Trophoblast cell (in vitro differentiated cells and primary cell): ENCODE results near the gene OR2A1.
"Not testable (repeated sequence)": the region's sequence is repeated elsewhere in the genome, so short reads cannot be mapped to it uniquely, and the experiment has no call there.

Experiments
- DNase-seq, 2 donors: peaks; one replicate each; pipeline ENCODE4 v3.0.0-alpha.2; 2016
- H2AFZ ChIP-seq: 2 replicates; pipeline ENCODE4 v1.6.1; 2013; ENCODE audit warnings: low read length, moderate library complexity, mild to moderate bottlenecking; ENCODE audit not compliant: insufficient read depth, poor library complexity
- H2AK5ac ChIP-seq: 2 replicates; pipeline ENCODE4 v1.6.1; 2013; ENCODE audit warnings: mild to moderate bottlenecking, low read length
- H2BK120ac ChIP-seq: 2 replicates; pipeline ENCODE4 v1.6.1; 2013; ENCODE audit warnings: low read length, mild to moderate bottlenecking, moderate library complexity; ENCODE audit not compliant: insufficient read depth, poor library complexity
- H2BK12ac ChIP-seq: 2 replicates; pipeline ENCODE4 v1.6.1; 2013; ENCODE audit warnings: mild to moderate bottlenecking, low read length, moderate library complexity
- H2BK5ac ChIP-seq: 2 replicates; pipeline ENCODE4 v1.6.1; 2013; ENCODE audit warnings: low read length, low read depth, moderate library complexity, mild to moderate bottlenecking; ENCODE audit not compliant: poor library complexity
- H3K14ac ChIP-seq: 2 replicates; pipeline ENCODE4 v1.6.1; 2013; ENCODE audit warnings: mild to moderate bottlenecking, low read length
- H3K18ac ChIP-seq: 2 replicates; pipeline ENCODE4 v1.6.1; 2013; ENCODE audit warnings: mild to moderate bottlenecking, low read length
- H3K23ac ChIP-seq: 2 replicates; pipeline ENCODE4 v1.6.1; 2013; ENCODE audit warnings: low read length
- H3K27ac ChIP-seq: 2 replicates; pipeline ENCODE4 v1.5.1; 2013; ENCODE audit warnings: low read depth, mild to moderate bottlenecking, inconsistent platforms, low read length, moderate library complexity
- H3K27me3 ChIP-seq: 2 replicates; pipeline ENCODE4 v1.6.1; 2013; ENCODE audit warnings: inconsistent platforms, mild to moderate bottlenecking, low read length, moderate library complexity; ENCODE audit not compliant: insufficient read depth
- H3K36me3 ChIP-seq, 2 experiments: 1 replicate in 1 of 2; 2 replicates in 1 of 2; pipeline ENCODE4 v1.6.1; 2013; ENCODE audit warnings: low read length in 2 of 2, mild to moderate bottlenecking in 2 of 2, moderate library complexity in 1 of 2; ENCODE audit not compliant: insufficient read depth in 2 of 2, control insufficient read depth in 1 of 2
- H3K4ac ChIP-seq: 2 replicates; pipeline ENCODE4 v1.6.1; 2013; ENCODE audit warnings: low read depth, mild to moderate bottlenecking, low read length, moderate library complexity
- H3K4me1 ChIP-seq, 2 experiments: 1 replicate in 1 of 2; 2 replicates in 1 of 2; pipeline ENCODE4 v1.6.1; 2013; ENCODE audit warnings: low read length in 2 of 2, mild to moderate bottlenecking in 2 of 2, moderate library complexity in 1 of 2; ENCODE audit not compliant: insufficient read depth in 2 of 2, control insufficient read depth in 1 of 2
- H3K4me2 ChIP-seq: 2 replicates; pipeline ENCODE4 v1.6.1; 2013; ENCODE audit warnings: inconsistent platforms, mild to moderate bottlenecking, low read length, moderate library complexity
- H3K4me3 ChIP-seq: 2 replicates; pipeline ENCODE4 v1.5.1; 2013; ENCODE audit warnings: mild to moderate bottlenecking, low read depth, low read length, inconsistent platforms
- H3K79me1 ChIP-seq: one replicate; pipeline ENCODE4 v1.6.1; 2013; ENCODE audit warnings: low read length
- H3K79me2 ChIP-seq: 2 replicates; pipeline ENCODE4 v1.6.1; 2013; ENCODE audit warnings: low read length, mild to moderate bottlenecking; ENCODE audit not compliant: control insufficient read depth, insufficient read depth, poor library complexity
- H3K9ac ChIP-seq: 2 replicates; pipeline ENCODE4 v1.6.1; 2013; ENCODE audit warnings: mild to moderate bottlenecking, low read length
- H3K9me3 ChIP-seq: 2 replicates; pipeline ENCODE4 v1.6.1; 2013; ENCODE audit warnings: low read depth, mild to moderate bottlenecking, control low read depth, inconsistent platforms, low read length; ENCODE audit not compliant: insufficient read depth
- H4K12ac ChIP-seq: 2 replicates; pipeline ENCODE4 v1.6.1; 2013; ENCODE audit warnings: low read depth, mild to moderate bottlenecking, low read length, moderate library complexity
- H4K8ac ChIP-seq: 2 replicates; pipeline ENCODE4 v1.6.1; 2013; ENCODE audit warnings: low read depth, mild to moderate bottlenecking, low read length, moderate library complexity
- H4K91ac ChIP-seq: one replicate; pipeline ENCODE4 v1.6.1; 2013; ENCODE audit warnings: low read depth, mild to moderate bottlenecking, low read length, moderate library complexity
- WGBS: extraction: QIAGEN DNeasy Blood & Tissue Kit; methylation state at CpG from one replicate; pipeline ENCODE4 v1.1.7; 2013; ENCODE audit warnings: missing lambda C conversion rate; ENCODE audit not compliant: insufficient read length, insufficient coverage; ENCODE audit errors: extremely low coverage; 5-methylcytosine and 5-hydroxymethylcytosine counted together

The OR2A1 gene

GRCh38 chr7:144287171-144287784 is 24.9 kb upstream of the OR2A1 start:
- not testable (repeated sequence) for H3K27me3 ChIP-seq, H3K79me2 ChIP-seq, H3K4me3 ChIP-seq, DNase-seq, H3K36me3 ChIP-seq, H3K14ac ChIP-seq, H2AK5ac ChIP-seq, H3K4ac ChIP-seq, H3K23ac ChIP-seq, H4K91ac ChIP-seq, H4K12ac ChIP-seq, H3K79me1 ChIP-seq, H3K18ac ChIP-seq, H3K9ac ChIP-seq, H3K4me2 ChIP-seq, H4K8ac ChIP-seq, H2BK12ac ChIP-seq, H2BK5ac ChIP-seq, H2AFZ ChIP-seq, H3K4me1 ChIP-seq, H3K9me3 ChIP-seq, H3K27ac ChIP-seq, H2BK120ac ChIP-seq
- no CpG with 5 or more reads among the region's 3 CpGs for WGBS

- not testable (repeated sequence) for H3K4me3 ChIP-seq, H2AFZ ChIP-seq, H3K27me3 ChIP-seq, H2BK12ac ChIP-seq, H4K12ac ChIP-seq, H3K4me2 ChIP-seq, H3K36me3 ChIP-seq, H3K9ac ChIP-seq, H3K79me2 ChIP-seq, H3K27ac ChIP-seq, H3K18ac ChIP-seq, H4K8ac ChIP-seq, H3K79me1 ChIP-seq, H3K9me3 ChIP-seq, H3K14ac ChIP-seq, H2BK120ac ChIP-seq, H3K4ac ChIP-seq, H4K91ac ChIP-seq, H2BK5ac ChIP-seq, H3K23ac ChIP-seq, H3K4me1 ChIP-seq, H2AK5ac ChIP-seq
- WGBS, result no CpG with 5 or more reads among the region's 4 CpGs
- DNase-seq, result peak in 1 of 2 donors; percentile 0
Observed at GRCh38 chr7:144291607-144292006, 20.6 kb upstream of the OR2A1 start.

GRCh38 chr7:144292384-144293161 is 19.6 kb upstream of the OR2A1 start:
- H3K14ac ChIP-seq, H3K9me3 ChIP-seq, H4K12ac ChIP-seq, H3K9ac ChIP-seq, H3K23ac ChIP-seq, H3K4me2 ChIP-seq, H4K8ac ChIP-seq, H3K4me1 ChIP-seq, H3K4me3 ChIP-seq, H3K27me3 ChIP-seq, H2BK5ac ChIP-seq, H3K4ac ChIP-seq, H3K79me2 ChIP-seq, H2AK5ac ChIP-seq, H3K18ac ChIP-seq, H2BK120ac ChIP-seq, H3K27ac ChIP-seq, H2BK12ac ChIP-seq, H3K79me1 ChIP-seq, H2AFZ ChIP-seq, H3K36me3 ChIP-seq, H4K91ac ChIP-seq: not testable (repeated sequence)
- WGBS, result no CpG with 5 or more reads among the region's 14 CpGs
- DNase-seq, result peak in 1 of 2 donors; percentile 1

- H2AFZ ChIP-seq, H3K4ac ChIP-seq, H3K4me1 ChIP-seq, H3K79me2 ChIP-seq, H3K4me3 ChIP-seq, H2BK120ac ChIP-seq, H3K79me1 ChIP-seq, H4K91ac ChIP-seq, H3K36me3 ChIP-seq, H3K18ac ChIP-seq, H3K9me3 ChIP-seq, DNase-seq, H3K27ac ChIP-seq, H3K23ac ChIP-seq, H4K8ac ChIP-seq, H3K27me3 ChIP-seq, H3K14ac ChIP-seq, H3K9ac ChIP-seq, H2BK5ac ChIP-seq, H2BK12ac ChIP-seq, H4K12ac ChIP-seq, H2AK5ac ChIP-seq, H3K4me2 ChIP-seq: not testable (repeated sequence)
- no CpG with 5 or more reads among the region's 60 CpGs for WGBS
Observed at GRCh38 chr7:144293794-144294499, 18.3 kb upstream of the OR2A1 start.
